IPS DF 19.7 (cell line): ENCODE data around the gene SLC2A6.

Experiments used
- DNase-seq: peaks from one replicate; pipeline ENCODE4 v3.0.0-alpha.2; 2013; ENCODE audit warnings: low read depth, low spot score

The SLC2A6 gene

GRCh38 chr9:133496861-133497842 lies 18.3 kb upstream of the SLC2A6 start:
- DNase-seq = no peak

GRCh38 chr9:133495327-133496293 lies 16.7 kb upstream of the SLC2A6 start:
- DNase-seq = no peak

- DNase-seq = no peak
These were observed 15.9 kb upstream of the SLC2A6 start for GRCh38 chr9:133494636-133495326.

- DNase-seq = no peak
These were observed 15.1 kb upstream of the SLC2A6 start for GRCh38 chr9:133493845-133494540.

- no peak for DNase-seq
These were observed 14.5 kb upstream of the SLC2A6 start for GRCh38 chr9:133493428-133493827.

GRCh38 chr9:133492061-133493021 lies 13.4 kb upstream of the SLC2A6 start:
- no peak for DNase-seq

GRCh38 chr9:133491656-133491925 lies 12.7 kb upstream of the SLC2A6 start:
- DNase-seq = no peak

- no peak for DNase-seq
These were observed 12.2 kb upstream of the SLC2A6 start for GRCh38 chr9:133490865-133491655.

GRCh38 chr9:133490201-133490681 lies 11.3 kb upstream of the SLC2A6 start:
- DNase-seq = no peak

- no peak for DNase-seq
These were observed 10.6 kb upstream of the SLC2A6 start for GRCh38 chr9:133489253-133490190.

GRCh38 chr9:133488686-133489252 lies 9.9 kb upstream of the SLC2A6 start:
- no peak for DNase-seq

GRCh38 chr9:133487331-133487725 lies 8.4 kb upstream of the SLC2A6 start:
- no peak for DNase-seq

GRCh38 chr9:133485531-133486260 lies 6.8 kb upstream of the SLC2A6 start:
- DNase-seq = no peak

GRCh38 chr9:133484671-133485437 lies 6.0 kb upstream of the SLC2A6 start:
- DNase-seq = no peak

- no peak for DNase-seq
These were observed 4.7 kb upstream of the SLC2A6 start for GRCh38 chr9:133483611-133484010.
